GM23248 (cell line): ENCODE measurements around the gene RASA3.

Experiments
- EZH2 ChIP-seq: fragments of 200-600 bp; sonication (generic); IDR thresholded peaks from 2 replicates; pipeline ENCODE4 v1.6.1; 2018; ENCODE audit warnings: antibody characterized with exemption, mild to moderate bottlenecking; ENCODE audit not compliant: insufficient read depth, poor library complexity, severe bottlenecking
- EZH2phosphoT487 ChIP-seq: fragments of 200-600 bp; sonication (generic); IDR thresholded peaks from 2 replicates; pipeline ENCODE4 v1.6.1; 2018; ENCODE audit warnings: antibody characterized with exemption, moderate library complexity, mild to moderate bottlenecking, low read depth; ENCODE audit not compliant: insufficient read depth

- TF ChIP-seq EZH2 (no peak), EZH2phosphoT487 (no peak)
Measured at GRCh38 chr13:113964251-113964995, 168.0 kb downstream of the RASA3 start.
